ENCODE data around the gene SLC9B1.
"Not testable (repeated sequence)": the region's sequence is repeated elsewhere in the genome, so short reads cannot be mapped to it uniquely, and the experiment has no call there.

Gene SLC9B1

DNA sequence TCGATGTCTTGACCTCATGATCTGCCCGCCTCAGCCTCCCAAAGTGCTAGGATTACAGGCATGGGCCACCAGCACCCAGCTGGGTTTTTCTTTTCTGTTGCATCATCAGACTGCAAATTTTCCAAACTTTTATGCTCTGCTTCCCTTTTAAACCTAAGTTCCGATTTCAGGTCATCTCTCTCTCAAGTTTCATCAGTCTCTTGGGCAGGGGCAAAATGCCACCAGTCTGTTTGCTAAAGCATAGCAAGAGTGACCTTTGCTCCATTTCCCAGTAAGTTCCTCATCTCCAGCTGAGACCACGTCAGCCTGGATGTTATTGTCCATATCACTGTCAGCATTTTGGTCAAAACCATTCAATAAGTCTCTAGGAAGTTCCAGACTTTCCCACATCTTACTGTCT is 141.2 kb downstream of the SLC9B1 start:
- DNase-seq (ENCODE audit: low read depth in 2 of 2): not testable (repeated sequence)

DNA sequence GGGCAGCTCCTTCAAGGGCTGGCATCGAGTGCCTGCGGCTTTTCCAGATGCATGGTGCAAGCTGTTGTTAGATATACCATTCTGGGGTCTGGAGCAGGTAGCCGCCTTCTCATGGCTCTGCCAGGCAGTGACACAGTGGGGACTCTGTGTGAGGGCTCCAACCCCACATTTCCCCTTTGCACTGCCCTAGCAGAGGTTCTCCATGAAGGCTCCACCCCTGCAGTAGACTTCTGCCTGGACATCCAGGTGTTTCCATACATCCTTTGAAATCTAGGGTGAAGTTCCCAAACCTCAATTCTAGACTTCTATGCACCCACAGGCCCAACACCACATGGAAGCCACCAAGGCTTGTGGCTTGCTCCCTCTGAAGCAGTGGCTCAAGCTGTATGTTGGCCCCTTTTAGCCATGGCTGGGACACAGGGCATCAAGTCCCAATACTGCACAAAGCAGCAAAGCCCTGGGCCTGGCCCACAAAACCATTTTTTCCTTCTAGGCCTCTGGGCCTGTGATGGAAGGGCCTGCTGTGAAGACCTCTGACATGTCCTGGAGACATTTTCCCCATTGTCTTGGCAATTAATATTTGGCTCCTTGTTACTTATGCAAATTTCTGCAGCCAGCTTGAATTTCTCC is 141.9 kb downstream of the SLC9B1 start:
- not testable (repeated sequence) for DNase-seq (ENCODE audit: low read depth in 2 of 2)

DNA sequence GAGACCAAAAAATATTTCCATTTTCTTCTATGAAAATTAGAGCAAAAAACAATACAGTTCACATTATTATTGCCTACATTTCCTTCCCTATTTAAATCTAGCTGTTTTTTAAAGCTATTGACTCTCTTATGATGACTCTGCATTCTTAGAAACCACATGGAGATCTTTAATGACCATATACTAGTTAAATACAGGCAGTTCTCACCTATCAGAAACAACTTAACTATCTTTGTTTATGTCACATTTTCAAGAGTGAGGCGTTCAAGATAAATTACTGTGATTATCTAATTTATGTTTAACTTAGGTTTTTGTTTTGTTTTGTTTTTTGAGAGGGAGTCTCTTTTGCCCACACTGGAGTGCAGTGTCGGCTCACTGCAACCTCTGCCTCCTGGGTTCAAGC is 147.7 kb downstream of the SLC9B1 start:
- DNase-seq (ENCODE audit: low read depth in 2 of 2): no peak

DNA sequence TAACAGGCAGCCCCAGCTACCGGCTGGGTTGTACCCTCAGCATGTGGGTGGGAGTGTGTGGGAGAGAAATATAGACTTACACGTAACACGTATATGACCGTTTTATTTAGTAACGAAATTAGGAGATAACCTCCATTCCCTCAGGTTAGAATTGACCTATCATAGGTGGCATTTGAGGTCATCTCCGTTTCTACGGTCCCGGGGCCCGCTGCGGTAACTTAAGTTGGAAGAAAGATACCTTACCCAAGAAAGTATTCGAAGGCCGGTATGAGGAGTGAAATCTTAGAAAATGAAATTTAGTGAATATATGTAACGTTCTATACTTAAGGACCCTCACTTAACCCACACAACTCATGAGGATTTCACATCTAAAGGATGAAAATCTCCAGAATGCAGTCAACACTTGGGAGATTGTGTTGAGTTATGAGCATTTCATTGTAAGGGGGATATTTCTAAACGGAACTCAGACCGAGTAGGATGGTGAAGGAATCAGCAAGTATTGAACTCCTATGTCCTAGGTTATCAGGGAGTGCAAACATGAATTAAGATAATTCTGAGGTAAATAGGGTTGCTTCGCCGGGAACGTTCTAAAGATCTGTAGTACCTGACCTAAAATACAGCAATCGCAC is 149.8 kb downstream of the SLC9B1 start:
- no peak for DNase-seq (ENCODE audit: low read depth in 2 of 2)

DNA sequence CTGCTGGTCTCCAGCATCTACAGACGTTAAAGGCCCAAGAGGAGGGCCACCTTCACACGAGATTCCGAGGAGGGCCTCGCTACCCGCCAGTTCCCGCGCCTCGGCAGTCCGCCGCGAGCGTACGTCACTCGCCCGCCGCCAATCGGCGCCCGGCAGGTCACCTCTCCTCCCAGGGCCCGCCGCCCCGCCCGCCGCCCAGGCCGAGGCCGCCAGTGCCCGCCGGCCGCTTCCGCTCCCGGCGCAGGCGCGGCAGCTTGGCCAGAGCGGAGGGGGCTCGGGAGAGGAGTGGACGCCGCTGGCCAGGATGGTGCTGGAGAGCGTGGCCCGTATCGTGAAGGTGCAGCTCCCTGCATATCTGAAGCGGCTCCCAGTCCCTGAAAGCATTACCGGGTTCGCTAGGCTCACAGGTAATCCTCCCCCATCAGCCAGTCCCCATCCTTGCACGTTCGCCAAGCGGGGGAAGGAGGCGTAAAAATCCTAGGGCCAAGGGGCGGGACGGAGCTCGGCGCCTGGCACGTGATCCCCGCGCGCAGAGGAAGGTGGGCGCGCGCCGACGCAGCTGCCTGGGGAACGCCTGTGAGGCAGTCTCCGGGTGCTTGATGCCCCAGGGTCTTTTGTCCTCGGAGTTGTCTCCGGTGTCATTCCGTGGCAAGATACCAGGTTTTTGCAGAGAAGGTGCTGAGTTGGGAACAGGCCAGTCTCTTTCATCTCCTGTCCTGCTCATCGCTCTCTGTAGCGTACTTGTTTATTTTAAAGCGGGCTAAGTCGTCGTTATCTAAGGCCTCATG is 150.5 kb downstream of the SLC9B1 start, which contains the start of gene CISD2:
Gene CISD2 (plus strand): TSS at position 212 of the 788 bp plus-strand sequence. CDS start 93 bp downstream, at position 305.
- peak; percentile 82 to 91 for DNase-seq (ENCODE audit: low read depth in 2 of 2)

DNA sequence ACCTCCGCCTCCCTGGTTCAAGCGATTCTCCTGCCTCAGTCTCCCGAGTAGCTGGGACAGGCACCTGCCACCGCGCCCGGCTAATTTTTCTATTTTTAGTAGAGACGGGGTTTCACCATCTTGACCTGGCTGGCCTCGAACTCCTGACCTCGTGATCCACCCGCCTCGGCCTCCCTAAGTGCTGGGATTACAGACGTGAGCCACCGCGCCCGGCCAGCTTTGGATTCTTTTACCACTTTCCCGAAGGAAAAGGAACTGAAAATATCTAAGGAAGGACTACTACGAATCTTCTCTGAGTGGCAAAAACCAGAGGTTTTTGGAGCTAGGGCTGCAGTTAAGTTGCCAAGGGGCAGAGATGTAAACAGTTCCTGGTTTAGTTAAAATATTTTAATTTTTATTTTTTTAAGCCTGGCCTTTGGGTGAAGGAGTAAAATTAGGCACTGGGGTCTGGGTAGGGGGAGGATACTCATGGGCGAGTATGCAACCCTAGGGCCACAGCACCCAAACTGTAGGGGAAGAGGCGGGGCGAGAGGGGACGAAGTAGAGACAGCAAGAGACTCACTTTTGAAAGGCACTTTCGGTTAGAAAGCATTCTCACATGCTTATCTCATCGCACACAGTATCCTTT is 151.2 kb downstream of the SLC9B1 start:
- DNase-seq (ENCODE audit: low read depth in 2 of 2): peak; percentile 17 to 30

DNA sequence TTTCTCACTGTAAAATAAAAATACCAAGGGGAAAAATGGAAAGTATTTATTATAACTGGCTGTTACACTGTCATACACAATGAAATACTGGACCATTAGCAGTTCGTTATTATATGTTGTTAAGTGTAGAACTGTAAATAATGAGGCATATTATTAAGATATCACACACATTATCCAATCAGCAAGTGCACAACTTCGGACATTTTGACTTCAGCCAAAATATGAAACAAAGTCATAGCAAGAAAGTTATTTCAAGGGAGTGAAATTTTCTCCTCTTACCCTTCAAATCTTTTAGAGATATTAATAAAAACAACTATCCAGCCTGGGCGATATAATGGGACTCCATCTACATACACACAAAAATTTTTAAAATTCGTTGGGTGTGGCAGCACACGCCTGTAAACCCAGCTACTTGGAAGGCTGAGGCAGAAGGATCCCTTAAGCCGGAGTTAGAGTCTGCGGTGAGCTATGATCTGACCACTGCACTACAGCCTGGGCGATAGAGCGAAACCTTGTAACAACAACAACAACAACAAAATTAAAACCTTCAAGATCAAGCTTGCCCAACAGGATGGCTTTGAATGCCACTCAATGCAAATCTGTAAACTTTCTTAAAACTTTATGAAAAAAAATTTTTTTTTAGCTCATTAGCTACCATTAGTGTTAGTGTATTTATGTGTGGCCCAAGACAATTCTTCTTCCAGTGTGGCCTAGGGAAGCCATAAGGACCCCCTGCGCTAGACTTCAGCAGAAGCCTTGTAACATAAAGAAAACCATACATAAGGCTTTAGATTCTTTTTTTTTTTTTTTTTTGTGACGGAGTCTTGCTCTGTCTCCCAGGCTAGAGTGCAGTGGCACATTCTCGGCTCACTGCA is 152.0 kb downstream of the SLC9B1 start:
- DNase-seq (ENCODE audit: low read depth in 2 of 2): no peak

DNA sequence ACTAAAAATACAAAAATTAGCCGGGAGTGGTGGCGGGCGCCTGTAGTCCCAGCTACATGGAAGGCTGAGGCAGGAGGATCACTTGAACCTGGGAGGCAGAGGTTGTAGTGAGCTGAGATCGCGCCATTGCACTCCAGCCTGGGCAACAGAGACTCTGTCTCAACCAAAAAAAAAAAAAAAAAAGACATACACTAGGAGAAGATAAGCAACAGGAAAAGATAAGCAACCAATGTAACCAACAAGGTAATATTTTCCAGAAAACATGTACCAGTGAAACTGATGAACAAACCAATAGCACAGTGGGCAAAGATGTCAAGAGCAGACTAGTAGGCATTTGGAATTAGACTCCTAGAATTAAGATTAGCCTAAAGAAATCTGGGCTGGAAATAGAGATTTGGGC is 154.2 kb downstream of the SLC9B1 start:
- DNase-seq (ENCODE audit: low read depth in 2 of 2): not testable (repeated sequence)

DNA sequence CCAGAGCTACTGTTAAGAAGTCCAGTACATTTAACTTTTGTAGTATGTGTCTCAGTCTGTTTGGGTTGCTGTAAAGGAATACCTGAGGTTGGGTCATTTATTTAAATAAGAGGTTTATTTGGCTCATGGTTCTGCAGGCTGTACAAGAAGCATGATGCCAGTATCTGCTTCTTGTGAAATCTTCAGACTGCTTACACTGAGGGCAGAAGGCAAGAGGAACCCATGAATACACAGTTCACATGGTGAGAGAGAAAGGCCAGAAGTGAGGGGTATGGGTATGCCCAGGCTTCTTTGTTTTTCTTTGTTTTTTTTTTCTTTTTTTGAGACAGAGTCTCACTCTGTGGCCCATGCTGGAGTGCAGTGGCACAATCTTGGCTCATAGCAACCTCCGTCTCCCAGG is 156.8 kb downstream of the SLC9B1 start:
- DNase-seq (ENCODE audit: low read depth in 2 of 2): no peak

DNA sequence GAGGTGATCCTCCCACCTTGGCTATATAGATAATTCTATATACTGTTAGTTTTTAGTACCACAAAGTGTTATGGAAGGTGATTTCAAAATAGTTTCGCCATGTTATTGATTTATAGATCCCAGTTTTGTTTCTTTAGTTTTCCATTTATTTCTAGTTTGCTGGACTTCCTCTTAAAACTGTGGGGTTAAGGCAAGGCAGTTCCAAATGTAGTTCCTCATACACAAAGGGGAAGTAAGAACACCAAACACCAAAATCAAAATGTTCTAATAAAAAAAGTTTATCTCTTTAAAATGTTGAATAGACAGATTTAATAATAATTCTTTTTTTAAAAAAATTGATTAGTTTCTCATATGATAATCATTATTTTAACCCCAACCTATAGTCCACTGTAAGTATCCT is 157.5 kb downstream of the SLC9B1 start:
- no peak for DNase-seq (ENCODE audit: low read depth in 2 of 2)

DNA sequence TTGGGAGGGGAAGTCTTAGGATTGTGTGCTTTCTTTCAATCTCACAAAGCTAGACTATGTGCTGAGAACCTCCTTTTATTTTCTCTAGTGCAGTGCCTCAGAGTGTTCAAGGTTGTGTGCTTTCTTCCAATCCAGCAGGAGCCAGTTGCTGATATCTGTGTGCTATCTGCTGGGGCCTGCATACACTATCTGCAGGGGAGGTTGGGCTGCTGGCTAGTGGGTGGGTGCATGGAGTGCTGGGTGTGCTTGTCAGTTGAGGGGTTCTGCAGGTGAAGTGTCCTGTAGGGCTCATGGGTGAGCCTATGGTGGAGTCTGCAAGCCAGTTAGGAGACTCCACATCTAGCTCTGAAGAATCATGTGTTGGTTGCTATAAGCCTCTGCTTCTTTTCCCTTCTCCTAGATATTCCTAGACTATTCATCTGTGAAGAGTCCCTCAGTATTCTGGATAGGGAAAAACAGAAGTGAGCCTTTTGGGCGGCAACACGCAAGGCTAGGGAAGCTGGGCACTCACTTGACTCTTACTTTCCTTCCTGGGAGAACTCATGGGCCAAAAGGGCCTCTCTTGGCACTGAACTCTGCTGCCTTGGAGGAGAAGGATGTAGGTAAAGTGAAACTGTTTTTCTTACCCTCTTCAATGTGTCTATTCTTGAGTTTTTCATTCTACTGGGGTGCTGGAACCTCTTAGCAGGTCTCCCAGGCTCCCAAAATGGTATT is 158.7 kb downstream of the SLC9B1 start:
- no peak for DNase-seq (ENCODE audit: low read depth in 2 of 2)

DNA sequence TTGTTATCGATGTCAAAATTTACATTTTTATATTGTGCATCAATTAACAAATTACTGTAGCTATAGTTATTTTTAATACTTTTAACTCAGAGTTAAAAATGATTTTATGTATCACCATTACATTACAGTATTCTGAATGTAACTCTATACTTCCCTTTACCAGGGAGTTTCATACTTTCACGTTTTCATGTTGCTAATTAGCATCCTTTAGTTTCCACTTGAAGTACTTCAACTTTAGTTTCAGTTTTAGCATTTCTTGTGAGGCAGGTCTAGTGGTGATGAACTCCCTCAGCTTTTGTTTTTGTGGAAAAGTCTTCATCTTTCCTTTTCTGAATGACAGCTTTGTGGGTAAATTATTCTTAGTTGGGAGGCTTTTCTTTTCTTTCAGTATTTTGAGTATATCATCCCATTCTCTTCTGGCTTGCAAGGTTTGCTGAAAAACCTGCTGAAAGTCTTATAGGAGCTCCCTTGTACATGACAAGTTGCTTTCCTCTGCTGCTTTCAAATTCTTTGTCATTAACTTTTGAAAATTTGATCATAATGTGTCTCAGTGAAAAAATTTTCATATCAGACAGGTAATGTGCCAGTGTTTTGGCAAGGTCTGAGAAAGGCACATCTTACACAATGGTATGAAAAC is 160.6 kb downstream of the SLC9B1 start:
- no peak for DNase-seq (ENCODE audit: low read depth in 2 of 2)
